DOHH2 (cell line): Measurements from ENCODE around the gene CHCHD1.

Experiments
- EZH2phosphoT487 ChIP-seq: fragments of 200-600 bp; sonication (generic); IDR thresholded peaks from 2 replicates; pipeline ENCODE4 v1.6.1; 2017; ENCODE audit warnings: borderline replicate concordance, mild to moderate bottlenecking, antibody characterized with exemption, low read length, moderate library complexity, mixed read lengths
- TF ChIP-seq, protein P1 (sequence below): fragments of 200-600 bp; sonication (generic); IDR thresholded peaks from one replicate; pipeline ENCODE4 v1.5.1; 2014; ENCODE audit warnings: antibody characterized with exemption, mild to moderate bottlenecking, low read depth, low read length; ENCODE audit not compliant: poor library complexity, severe bottlenecking

DNA sequence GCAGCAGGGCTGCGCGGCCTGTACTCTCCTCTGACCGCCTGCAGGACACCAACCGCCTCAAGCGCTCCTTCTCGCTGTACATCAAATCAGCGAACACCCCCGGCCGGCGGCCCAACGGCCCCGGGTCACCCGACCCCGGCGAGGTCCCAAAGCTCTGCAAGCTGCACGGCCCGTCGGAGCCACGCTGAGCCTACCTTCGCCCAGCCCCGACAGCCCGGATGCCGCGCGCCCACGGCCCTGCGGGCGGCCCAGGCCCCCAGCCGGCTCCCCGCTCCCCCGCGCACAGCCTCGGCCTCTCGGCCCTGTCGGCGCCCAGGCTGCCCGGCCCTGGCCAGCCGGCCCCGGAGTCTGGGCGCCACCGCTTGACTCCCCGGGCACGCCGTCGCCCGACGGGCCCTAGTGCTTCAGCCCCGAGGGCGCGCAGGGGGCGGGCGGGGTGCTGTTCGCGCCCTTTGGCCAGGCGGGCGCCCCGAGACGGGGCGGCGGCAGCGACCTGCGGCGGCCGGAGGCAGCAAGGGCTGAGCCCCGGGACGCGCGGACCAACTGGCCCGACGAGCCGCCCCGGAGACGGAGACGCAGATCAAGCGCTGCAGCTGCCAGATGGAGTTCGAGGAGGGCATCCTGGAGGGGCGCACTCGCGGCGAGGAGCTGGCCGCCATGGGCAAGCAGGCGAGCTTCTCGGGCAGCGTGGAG lies 48.8 kb upstream of the CHCHD1 start:
- TF ChIP-seq, protein P1, sequence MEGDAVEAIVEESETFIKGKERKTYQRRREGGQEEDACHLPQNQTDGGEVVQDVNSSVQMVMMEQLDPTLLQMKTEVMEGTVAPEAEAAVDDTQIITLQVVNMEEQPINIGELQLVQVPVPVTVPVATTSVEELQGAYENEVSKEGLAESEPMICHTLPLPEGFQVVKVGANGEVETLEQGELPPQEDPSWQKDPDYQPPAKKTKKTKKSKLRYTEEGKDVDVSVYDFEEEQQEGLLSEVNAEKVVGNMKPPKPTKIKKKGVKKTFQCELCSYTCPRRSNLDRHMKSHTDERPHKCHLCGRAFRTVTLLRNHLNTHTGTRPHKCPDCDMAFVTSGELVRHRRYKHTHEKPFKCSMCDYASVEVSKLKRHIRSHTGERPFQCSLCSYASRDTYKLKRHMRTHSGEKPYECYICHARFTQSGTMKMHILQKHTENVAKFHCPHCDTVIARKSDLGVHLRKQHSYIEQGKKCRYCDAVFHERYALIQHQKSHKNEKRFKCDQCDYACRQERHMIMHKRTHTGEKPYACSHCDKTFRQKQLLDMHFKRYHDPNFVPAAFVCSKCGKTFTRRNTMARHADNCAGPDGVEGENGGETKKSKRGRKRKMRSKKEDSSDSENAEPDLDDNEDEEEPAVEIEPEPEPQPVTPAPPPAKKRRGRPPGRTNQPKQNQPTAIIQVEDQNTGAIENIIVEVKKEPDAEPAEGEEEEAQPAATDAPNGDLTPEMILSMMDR: no peak
- no peak for TF ChIP-seq EZH2phosphoT487
